HG03280 (cell line): ENCODE data around the gene DGKI.

Experiments used
- ATAC-seq: cut with Tn5 transposase; IDR thresholded peaks from one replicate; pipeline ENCODE4 v1.9.1; 2021; ENCODE audit warnings: mild to moderate bottlenecking, moderate library complexity; ENCODE audit not compliant: unreplicated experiment

Gene DGKI

DNA sequence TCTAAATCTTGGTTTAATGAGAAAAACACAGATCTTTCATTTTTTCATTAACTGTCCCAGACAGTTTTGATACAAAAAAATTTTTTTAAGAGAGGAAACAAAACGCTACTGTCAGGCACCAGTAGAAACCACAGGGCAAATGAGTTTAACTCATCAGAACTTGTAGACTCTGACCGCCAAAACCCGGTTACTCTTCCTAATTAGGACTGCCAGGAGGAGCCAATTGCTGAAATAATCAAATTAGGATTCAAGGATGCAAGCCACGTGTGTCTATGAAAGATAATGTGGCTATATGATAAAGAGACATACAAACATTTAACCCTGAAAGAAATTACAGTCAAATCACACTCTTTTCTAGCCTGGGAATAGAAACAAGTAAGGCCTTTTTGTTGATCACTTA, 154.4 kb downstream of the DGKI start:
- no peak for ATAC-seq

DNA sequence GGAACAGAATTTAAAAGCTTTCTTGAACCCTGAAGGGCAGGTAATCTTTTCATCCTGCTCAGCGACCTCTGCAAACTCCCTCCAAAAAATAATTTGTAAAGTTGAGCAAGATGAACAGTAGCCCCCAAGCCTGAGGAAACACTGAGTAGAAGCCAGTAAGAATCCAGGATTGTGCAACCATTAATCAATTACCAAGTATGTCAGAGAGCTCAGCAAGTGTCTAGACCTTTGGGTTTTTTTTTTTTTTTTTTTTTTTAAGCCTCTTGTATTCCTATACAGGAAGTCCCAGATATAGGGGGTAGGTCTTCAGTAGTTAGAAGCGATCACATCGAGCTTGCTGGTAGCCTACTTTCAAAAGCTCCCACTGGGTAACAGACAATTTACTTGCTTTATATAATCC, 155.2 kb downstream of the DGKI start:
- no peak for ATAC-seq

DNA sequence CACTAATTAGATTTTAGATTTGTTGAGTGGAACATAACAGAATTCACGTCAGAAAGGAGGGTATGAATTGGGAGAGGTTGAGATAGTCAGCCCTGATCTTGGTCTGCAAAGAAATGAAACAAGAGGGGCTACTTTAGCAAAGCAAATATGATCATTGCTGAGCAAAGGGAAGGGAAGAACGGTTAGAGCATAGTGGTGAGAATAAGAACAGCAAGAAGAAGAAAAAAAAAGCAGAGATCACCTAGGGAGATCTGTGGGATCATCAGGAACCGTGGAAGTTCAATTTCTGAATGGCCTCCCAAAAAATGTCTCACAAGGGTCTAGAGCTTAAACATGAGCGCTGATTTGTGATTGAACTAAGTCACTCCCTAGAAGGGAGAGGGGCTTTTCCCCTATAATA, 156.1 kb downstream of the DGKI start:
- ATAC-seq = no peak

DNA sequence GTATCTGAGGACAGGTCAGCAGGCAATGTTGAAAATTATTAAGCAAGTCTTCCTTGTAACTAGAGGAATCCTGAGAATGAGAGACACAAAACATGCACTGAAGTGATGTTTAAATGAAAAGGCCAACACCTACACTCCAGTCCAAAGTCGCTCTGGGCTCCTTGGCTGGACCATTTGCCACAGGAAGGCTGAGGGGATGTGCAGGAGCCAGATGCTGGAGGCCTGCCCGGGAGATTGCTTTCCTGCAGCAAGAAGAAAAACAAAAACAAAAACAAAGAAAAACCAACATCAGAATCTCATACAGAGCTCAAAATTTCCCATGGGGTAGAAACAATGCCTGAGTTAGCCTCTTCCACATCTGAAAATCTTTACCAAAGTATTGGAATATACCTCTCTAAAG, 157.0 kb downstream of the DGKI start:
- ATAC-seq = no peak

DNA sequence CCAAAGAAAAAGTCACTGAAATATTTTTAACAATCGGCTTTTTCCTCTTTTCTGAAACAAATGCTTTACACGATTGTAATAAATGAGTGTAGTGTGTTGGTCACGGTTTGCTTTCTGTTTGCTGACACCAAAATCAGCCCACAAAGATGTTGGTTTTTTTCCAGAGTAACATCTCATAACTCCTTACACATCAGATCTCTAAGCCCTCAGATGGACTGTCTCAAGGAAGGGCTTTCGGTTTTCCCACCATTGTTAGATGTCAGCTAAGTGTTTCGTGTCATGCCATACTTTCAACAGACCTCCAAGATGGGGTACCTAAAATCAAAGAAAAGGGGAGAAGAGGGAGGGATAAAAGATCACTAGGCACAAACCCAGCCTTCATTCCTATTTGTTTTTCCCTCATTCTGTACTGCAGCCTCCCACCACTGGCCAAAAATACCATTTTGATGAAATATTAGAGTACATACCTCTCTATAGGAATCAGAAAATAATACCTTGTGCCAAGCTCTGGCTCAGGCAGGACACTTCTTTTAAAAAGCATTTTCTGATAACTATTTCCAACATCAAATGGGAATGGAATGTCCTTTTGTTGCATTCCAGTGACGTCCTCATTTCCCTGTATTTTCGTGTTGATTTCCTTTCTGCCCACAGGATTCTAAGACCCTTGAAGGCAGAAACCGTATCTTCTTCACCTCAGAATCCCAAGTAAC, 159.1 kb downstream of the DGKI start:
- no peak for ATAC-seq

DNA sequence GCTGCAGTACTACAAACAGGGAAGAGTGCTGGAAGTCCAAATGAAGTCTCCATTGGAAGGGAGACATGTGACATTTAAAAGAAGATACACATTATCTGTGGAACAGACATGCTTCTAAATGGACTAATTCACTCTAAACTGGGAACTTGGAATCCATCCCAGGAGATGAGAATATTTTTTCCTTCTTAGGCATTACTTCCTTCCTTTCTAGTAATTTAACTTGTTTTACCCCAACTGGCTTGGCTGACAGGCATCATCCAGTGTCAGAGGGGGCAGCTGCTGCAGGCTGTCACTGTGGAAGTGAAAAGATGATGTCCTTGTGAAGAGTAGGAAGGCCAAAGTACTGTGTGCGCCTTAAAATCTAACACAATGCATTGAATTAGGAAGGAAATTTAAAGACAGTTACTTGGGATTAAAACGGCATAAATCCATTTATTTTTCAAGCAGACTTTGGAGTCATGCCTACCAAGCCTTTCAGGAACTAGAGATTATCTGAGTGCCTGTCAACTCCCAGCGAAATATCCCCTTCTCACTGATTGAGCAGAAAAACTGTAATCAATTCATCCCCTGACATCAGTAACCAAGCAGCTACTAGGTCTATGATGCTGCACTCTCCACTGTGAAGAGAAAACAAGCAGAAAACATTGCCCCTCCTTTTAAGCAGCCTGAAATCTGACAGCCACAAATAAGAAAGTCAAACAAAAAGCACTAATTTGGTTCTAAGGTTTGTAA, 161.2 kb downstream of the DGKI start:
- no peak for ATAC-seq

DNA sequence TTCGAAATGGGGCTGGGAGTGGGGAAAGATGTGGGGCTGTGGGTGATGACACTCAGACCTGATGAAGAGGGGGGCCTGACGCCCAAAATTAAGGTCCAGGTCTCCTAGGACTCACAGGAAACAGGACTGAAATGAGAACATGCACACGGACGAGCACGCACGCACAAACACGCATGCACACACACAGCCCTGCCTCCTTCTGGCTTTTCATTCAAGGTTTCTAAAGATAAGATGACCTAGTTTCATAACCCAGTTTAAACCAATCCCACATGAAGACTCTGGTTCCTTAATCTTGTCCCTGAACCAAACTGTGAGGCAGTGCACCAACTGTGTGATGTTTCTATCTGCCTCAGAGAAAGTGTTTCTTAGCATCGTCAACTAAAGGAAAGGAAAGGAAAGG, 162.0 kb downstream of the DGKI start:
- no peak for ATAC-seq

DNA sequence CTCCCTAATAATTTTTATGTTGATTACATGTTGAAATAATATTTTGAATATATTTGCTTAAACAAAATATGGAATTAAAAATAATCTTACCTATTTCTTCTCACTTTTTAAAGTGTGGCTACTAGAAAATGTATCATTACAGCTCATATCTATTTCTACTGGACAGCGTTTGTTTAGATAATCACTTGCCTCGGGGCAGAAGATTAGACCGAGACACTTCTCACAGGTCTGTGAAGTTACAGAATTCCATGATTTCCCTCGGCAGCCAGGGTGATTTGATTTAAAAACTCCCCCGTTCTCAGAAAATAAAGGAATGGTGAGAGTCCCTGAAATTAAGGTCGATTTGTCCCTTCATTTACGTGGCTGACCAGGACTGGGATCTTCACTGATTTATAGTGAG, 162.5 kb downstream of the DGKI start:
- no peak for ATAC-seq

DNA sequence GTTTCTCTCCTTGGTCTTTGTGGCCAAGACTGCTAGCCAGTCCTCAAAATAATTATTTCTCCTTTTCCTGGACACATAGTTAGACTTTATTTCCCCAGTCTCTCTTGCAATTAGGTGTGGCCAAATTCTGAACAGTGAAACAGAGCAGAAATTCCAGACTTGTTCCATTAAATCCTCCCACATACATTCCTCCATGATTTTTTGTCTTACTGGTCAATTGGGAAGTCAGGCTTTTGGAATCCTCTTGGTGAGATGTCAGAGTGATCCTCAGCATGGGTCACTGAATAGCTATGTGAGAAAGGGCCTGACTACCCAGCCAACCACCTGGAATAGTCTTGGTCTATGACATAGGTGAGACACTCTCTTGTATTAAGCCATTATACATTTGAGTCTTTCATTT, 164.2 kb downstream of the DGKI start:
- no peak for ATAC-seq

DNA sequence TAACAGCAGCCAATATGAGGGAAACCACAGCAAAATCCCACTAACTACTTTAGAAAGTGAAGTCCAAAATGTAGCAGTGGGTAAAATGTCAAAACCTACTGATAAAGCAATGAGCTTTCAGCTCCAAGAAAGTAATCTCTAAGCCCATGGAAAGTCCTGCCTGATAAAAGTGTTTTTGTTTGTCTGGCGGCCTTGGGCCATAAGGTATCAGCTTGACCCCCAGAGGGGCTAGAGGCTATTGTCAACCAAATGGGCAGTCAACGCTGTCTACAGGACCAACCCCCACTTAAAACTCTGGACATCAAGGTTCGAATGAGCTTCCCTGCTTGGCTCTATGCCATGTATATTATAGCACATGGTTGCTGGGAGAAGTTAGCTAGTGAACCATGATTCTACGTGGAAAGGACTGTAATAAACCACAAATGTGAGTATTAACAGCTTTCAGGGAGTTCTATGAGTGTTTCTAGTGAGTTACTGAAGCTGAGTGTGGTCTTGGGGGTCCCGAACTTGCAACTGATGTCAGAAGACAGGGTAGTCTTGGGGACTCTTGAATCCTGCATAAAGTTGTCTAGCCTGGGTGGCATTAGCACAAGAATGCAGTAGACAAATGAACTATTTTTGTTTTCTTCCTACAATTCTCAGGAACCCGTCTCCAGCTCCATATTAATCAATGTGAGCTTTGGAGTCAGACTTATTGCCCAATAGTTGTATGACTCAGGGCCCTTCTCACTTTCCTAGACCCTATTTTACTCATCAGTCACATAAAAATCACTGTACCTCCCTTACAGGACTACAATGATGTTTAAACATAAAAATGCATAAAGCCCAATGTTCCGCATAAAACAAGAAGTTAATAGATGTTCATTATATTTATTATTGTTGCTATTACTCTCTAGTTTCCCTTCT, 164.9 kb downstream of the DGKI start:
- ATAC-seq = no peak

DNA sequence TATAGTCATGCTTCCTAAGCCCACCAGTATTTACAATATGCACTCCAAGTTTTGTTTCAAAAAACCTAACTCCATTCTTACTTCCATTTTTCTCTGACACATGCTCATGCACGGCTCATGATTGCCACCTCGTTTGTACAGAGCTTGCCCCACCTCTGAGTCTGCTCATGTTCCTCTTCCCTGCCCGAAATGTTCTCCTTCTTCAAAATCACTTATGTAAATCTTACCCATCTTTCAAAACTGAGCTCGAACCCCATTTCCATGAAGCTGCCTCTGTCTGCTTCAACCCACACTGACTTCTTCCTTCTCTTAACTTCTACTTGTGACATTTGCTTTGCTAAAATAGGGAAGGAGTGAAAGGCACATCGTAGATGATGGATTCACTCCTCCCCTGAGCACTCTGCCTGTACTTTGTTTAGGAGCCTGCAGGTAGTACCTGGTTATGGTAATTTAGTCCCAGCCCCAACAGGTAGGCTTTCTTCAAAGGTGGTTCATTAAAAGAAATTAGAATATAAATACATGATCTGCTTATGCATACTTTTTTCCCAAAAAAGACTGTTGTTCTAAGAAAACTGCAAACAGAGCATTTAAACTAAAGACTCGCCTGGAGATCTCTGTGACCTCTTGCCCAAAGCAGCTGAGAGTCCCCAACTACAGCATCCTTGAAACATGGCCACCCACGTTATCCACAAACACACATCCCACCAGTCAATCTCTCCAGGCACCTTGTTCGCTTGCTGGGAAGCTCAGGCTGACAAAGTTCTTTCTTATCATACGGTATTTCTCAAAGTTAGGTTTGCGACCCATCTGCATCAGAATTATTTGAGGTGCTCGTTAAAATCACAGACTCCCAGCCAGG, 172.0 kb downstream of the DGKI start:
- no peak for ATAC-seq

DNA sequence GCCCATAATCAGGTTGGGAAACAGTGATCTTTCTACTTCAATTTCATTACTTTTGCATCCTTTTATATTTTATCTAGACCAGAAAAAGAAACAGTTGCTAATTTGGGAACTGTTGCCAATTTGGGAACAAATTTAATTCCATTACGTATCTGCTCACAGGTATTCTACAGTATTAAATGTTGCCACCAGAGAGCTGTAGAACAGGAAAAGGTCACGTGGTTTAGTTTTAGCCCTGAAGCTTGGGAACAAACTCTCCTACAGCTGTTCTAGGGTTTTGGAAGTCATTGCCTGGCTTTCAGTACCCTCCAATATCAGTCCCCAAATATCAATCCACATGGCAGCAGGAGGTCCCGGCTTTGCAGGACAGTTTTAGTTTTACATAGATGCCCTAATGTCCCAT, 172.7 kb downstream of the DGKI start:
- ATAC-seq = no peak

DNA sequence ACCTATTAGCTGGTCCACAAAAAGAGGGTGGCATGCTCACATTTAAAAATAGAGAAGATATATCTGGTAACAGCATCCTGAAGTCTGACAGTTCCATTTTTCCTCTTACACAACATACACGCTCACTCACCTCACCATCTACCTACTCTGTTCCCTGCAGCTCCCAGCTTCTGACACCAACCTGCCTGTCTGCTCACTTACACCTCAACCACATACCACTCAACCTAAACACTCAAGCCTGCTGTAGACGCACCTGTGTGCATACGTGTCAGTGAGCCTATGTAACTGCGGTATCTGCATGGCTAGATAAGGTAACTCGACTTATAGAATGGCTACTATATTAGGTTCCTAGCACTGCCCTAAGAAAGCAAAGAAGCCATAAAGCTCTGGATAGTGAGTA, 174.9 kb downstream of the DGKI start:
- no peak for ATAC-seq

DNA sequence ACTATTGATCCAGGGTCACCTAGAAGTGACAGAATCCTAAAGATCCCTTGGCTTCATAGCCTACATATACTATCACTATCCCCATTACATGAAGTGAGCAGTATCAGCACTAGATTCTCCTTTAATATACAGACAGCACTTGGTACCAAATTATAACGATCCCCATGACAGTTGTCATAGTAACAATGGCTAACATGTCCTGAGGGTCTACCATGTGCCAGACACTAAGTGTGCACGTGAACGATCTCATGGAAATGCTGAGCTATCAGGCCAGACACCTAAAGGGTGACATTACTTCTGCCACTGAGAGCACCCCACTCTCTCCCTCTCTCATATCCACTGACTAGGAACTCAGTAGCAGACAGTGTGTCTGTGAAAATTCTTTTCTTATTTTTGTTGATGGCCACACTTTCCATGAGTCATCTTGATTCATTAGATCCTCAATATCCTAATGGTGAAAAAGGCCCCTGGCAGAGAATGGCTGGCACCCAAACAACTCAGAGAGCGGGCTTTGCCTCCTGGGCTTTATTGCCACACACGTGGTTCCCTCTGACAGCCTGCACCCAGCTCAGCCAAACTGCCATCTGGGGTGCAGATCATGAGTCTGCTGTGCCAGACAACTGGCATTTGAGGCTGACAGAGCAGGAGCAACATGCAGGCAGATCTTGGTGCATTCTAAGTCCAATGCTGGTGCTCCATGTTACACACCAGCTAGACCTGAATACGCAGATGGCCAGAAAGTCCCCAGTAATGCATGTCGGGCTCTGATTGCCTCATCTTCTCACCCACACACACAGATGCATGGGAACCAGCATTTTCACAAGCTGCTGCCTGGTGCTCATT, 176.3 kb downstream of the DGKI start:
- no peak for ATAC-seq

DNA sequence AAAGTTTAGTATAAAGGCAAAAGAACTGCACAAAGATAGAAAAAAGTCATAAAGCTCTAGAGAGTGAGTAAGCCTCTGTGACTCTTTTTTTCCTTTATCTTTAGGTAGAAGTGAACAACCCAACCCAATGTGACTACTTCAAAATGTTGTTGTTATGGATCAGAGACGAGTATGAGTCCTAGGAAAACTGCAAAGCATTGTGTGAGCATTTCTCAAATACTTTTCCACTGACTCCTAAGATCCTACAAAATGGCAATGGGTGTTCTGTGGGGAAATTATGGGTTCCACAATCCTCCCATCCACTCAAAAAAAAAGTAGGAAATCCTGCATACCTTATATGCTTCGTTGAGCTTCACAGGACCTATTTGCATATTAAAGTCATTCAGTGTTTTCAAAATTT, 177.1 kb downstream of the DGKI start:
- no peak for ATAC-seq

DNA sequence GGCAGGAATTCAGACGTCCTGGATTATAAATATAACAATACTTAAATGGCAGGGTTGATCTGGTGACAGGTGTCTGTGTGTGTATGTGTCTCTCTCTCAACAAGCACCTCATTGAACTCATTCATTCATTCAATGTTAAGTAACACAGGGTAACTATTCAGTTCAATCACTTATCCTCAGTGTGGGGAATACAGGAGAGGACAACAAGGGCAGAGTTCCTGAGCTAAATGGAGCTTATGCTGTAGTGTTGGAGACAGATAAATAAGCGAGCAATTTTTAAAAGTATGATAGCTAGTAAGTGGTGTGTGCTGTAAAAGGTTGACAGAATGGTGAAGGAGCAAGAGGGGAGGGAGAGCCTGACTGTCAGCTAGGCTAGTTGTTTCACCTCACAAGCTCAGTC, 178.4 kb downstream of the DGKI start:
- no peak for ATAC-seq

DNA sequence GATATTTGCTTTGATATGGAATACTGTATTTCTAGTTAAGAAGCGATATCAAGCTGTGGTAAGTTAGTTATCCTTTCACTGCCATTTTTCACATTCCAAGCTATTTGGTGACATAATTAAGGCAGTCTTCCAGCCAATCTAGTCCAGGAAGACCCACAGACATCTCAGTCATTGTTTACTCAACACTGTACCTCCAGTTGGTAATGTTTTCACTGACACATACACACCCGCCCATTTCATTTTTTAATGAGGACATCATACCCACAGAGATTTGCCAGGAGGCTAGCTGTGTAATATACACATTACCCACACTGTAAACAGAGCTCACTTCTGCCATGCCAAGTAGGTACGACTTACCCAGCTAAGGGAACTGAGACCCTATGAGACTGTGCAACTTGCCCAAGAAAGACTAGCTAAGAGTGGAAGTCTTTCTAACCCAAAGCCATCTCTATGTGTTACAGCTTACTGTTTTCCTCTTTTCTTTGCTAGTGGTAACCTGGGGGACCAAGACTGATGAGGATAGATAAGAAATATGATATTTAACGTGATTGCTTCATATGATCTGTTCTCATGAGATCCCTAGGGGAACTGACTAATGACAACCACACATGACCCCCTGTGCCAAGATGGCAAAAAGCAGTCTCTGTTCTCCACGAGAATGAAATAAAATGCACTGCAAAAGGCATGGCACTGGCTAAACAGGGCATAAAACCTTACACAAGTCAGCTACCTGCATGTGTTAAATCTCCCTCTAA, 179.0 kb downstream of the DGKI start:
- no peak for ATAC-seq

DNA sequence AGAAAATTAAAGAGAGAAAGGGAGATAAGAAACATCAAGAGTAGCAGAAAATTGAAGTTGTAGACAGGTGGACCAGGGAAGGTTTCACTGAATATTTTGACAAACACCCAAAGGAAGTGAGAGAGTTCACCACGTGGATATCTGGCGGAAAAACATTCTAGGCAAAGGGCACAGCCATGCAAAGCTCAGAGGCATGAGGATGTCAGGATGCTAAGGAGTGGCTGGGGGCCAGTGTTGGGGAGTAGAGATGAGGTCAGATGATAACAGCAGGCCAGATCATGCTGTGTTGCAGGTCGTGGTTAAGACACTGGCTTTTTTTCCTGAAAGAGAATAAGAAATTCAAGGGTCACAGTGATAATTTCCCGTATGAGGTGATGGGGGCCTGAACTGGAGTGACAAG, 181.9 kb downstream of the DGKI start:
- ATAC-seq = no peak

DNA sequence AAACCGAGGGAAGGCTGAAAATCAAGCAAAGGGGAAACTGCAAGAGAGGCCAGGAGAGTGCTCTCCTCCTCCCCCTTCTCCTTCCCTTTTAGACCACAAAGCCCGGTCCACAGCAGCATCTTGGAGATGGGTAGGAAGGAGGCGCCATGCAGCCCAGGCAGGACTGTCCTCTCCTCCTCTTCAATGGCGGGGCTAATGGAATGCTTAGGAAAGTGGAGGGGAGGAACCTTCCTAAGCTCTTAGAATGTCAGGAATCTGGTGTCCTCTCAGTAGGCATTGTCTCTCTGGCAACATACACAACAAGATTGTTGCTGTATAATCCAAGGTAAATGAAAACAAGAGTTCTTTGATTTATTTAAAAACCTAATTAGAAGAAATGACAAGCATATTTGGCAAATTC, 185.1 kb downstream of the DGKI start:
- ATAC-seq = no peak
